ENCODE measurements around the gene ST6GAL2.

The ST6GAL2 gene

GRCh38 chr2:106759966-106760365 is 126.0 kb downstream of the ST6GAL2 start:
- DNase-seq (ENCODE audit: low read depth) = no peak
- no peak for TF ChIP-seq CTCF (conservative IDR thresholded peaks at IDR 0.05; ENCODE audit: low read depth, low read length)
- no peak overlapping the region for H3K4me3 ChIP-seq (ENCODE audit: low read length)

GRCh38 chr2:106758901-106759497 is 127.0 kb downstream of the ST6GAL2 start:
- H3K4me3 ChIP-seq (ENCODE audit: low read length) = no peak overlapping the region
- TF ChIP-seq CTCF (conservative IDR thresholded peaks at IDR 0.05; ENCODE audit: low read depth, low read length) = no peak
- DNase-seq (ENCODE audit: low read depth) = no peak
